Heart right ventricle (tissue), 16 donors: ENCODE measurements around the gene KIF26B. TPM values are rescaled to one million over a fixed set of nuclear protein-coding genes. Genes with fewer than 3 reads are reported as not detected.
"Not testable (repeated sequence)": the region's sequence is repeated elsewhere in the genome, so short reads cannot be mapped to it uniquely, and the experiment has no call there.

Experiments
- ATAC-seq, 8 donors: fragments of 200-7000 bp; cut with Tn5 transposase; one replicate each; pipeline ENCODE4 v1.9.1; 2020; ENCODE audit warnings: mild to moderate bottlenecking in 8 of 8, moderate library complexity in 8 of 8, moderate number of reproducible peaks in 1 of 8
- DNase-seq, 2 donors: peaks; one replicate each; pipeline ENCODE4 v3.0.0-alpha.2; 2020
- H3K27ac ChIP-seq, 10 donors: fragments of 200-600 bp; sonication (generic) in 2 of 10; one replicate each; pipeline versions ENCODE4 v1.5.0 to v1.8.0; 2020 to 2022; ENCODE audit warnings: mild to moderate bottlenecking in 3 of 10
- H3K27me3 ChIP-seq, 7 donors: fragments of 200-600 bp; one replicate each; pipeline ENCODE4 v1.8.0; 2021 to 2022; ENCODE audit warnings: mild to moderate bottlenecking in 2 of 7
- H3K36me3 ChIP-seq, 9 donors: fragments of 200-600 bp; sonication (generic) in 1 of 9; one replicate each; pipeline versions ENCODE4 v1.5.0 to v1.8.0; 2020 to 2022; ENCODE audit warnings: mild to moderate bottlenecking in 2 of 9
- H3K4me1 ChIP-seq, 9 donors: fragments of 200-600 bp; sonication (generic) in 1 of 9; one replicate each; pipeline versions ENCODE4 v1.5.0 to v1.8.0; 2020 to 2022; ENCODE audit warnings: mild to moderate bottlenecking in 4 of 9
- H3K4me3 ChIP-seq, 10 donors: fragments of 200-600 bp; sonication (generic) in 2 of 10; one replicate each; pipeline versions ENCODE4 v1.5.0 to v1.8.0; 2020 to 2022; ENCODE audit warnings: mild to moderate bottlenecking in 7 of 10, moderate library complexity in 2 of 10
- H3K9me3 ChIP-seq, 11 donors: fragments of 200-600 bp in 10 of 11; sonication (generic) in 2 of 11; one replicate each; pipeline versions ENCODE4 v1.5.0 to v1.8.0; 2013 to 2022; ENCODE audit warnings: mild to moderate bottlenecking in 2 of 11, control low read depth in 1 of 11, moderate library complexity in 1 of 11
- WGBS, 2 donors: extraction: QIAGEN DNeasy Blood & Tissue Kit; methylation state at CpG; one replicate each; pipeline ENCODE4 v1.1.7; 2013; ENCODE audit warnings: inconsistent platforms in 1 of 2; 5-methylcytosine and 5-hydroxymethylcytosine counted together
- intact Hi-C, 10 donors: fragments of 100-400 bp; cut with DNase I; formaldehyde crosslinking; loops; one replicate each; pipeline versions ENCODE4 v1.11.1 to v1.14.2; 2022
- polyA plus RNA-seq, 2 donors: library from polyadenylated mRNA; stranded (reverse); fragments of 200-250 nt; gene quantifications; one replicate each; pipeline ENCODE4 v1.2.3, GENCODE V29; 2013
- total RNA-seq, 10 donors: library from RNA; stranded (reverse); fragmentation: NEBNext Ultra II Directional in 3 of 10; extraction: Animal tissue kit (Norgen Biotek cat#: 25700) in 3 of 10; gene quantifications; one replicate each; pipeline versions ENCODE4 v1.2.1 to v1.2.4, GENCODE V29; 2021 to 2023
- TF ChIP-seq, protein P1 (sequence below), 9 donors: fragments of 200-600 bp; sonication (generic) in 2 of 9; IDR thresholded peaks; one replicate each; pipeline versions ENCODE4 v1.5.0 to v1.8.0; 2021 to 2022; ENCODE audit warnings: antibody characterized with exemption in 9 of 9, mild to moderate bottlenecking in 5 of 9, moderate library complexity in 1 of 9
- donor health status: Arrhythmogenic right ventricular cardiomyopathy.
- donor health status: ischemic (EF 13 %, LVEDD 7.1; RV severe dilation, severe dysfunction).
- donor health status: healthy with polysubstance abuse.
- donor health status: DM: no; HTN: yes; CAD: no.
- donor health status: DM: no; HTN: no; CAD: no.
- donor health status: ischemic (EF 25% LVEDD 6.9; RV normal size, moderate dysfunction).
- donor health status: ischemic (EF 25% LVEDD 5.7; RV mildly dilated, moderate dysfunction).
- donor health status: healthy.
- donor health status: DM: yes; HTN: yes; CAD: no.
- donor health status: Ischemic cardiomyopathy.
- donor health status: ischemic (EF 35%, LVEDD 5.7; RV mildly dilated, moderate dysfunction).
- donor health status: nonischemic (EF 11% LVEDD 7.7; RV severe dilation, severe dysfunction).
- donor health status: DM: yes; HTN: yes; CAD: no.
- donor health status: PGD.
- donor health status: ischemic (EF 29% LVEDD 5.4; RV normal size, mild dysfunction).
- donor health status: nonischemic (EF 23%, LVEDD 6.1; RV moderate dilation, normal function).

Gene KIF26B
- total and polyA plus RNA-seq, 12 donors, result 0.66 to 8.8 (median 2.8) TPM

DNA sequence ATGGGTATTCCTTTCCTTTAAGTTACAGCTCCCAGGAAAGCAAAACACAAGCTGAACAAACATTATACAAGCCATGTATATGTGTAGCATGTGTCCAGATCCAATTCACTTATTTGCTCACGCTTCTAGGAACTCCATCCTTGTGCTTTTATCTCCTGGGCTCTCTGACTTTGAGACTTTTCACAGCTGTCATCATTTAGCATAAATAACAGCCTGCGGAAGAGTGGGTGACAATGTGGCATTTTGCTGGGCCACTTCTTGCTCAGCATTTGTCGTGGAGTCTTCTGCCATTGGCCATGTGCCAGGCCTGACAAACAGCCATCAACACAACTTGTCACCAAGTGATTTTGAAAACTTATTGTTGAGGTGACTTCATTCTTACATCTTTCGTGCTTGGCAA lies 164.3 kb downstream of the KIF26B start:
- Histone ChIP-seq H3K27me3 (peaks cover 0 to 6% (median 0%) of the 10 kb centered on the region in 7 donors), H3K4me3 (no peak overlapping the region), H3K36me3 (no peaks in the 10 kb centered on the region), H3K4me1 (peaks cover 0 to 4% (median 0%) of the 10 kb centered on the region in 9 donors), H3K27ac (no peak overlapping the region), H3K9me3 (no peaks in the 10 kb centered on the region)
- TF ChIP-seq, protein P1, sequence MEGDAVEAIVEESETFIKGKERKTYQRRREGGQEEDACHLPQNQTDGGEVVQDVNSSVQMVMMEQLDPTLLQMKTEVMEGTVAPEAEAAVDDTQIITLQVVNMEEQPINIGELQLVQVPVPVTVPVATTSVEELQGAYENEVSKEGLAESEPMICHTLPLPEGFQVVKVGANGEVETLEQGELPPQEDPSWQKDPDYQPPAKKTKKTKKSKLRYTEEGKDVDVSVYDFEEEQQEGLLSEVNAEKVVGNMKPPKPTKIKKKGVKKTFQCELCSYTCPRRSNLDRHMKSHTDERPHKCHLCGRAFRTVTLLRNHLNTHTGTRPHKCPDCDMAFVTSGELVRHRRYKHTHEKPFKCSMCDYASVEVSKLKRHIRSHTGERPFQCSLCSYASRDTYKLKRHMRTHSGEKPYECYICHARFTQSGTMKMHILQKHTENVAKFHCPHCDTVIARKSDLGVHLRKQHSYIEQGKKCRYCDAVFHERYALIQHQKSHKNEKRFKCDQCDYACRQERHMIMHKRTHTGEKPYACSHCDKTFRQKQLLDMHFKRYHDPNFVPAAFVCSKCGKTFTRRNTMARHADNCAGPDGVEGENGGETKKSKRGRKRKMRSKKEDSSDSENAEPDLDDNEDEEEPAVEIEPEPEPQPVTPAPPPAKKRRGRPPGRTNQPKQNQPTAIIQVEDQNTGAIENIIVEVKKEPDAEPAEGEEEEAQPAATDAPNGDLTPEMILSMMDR (IDR thresholded peaks at IDR 0.05), result no peak
- DNase-seq, result no peak
- 29 to 38% methylated on average over 4 of the region's 4 CpGs for WGBS, 2 donors
- ATAC-seq, result no peak
- intact Hi-C loops, result no loop called here

DNA sequence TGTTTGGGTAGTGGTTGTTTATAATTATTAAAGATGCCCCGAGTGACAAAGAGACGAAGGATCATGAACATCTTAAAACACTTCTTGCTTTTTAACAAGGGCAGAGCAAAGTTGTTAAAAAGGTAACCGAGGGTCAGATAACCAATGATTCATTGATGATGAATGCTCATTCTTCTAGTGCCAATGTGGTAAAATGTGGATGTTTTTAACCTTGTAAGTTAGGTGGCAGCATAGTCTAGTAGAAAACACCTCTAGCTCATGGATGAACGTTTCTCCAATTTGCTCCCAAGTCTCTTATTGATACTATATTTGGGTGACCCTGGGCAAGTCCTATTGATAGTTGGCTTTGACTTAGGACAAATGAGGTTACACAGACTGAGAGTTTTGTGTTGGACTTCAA lies 167.9 kb downstream of the KIF26B start:
- peaks cover 0 to 5% (median 0%) of the 10 kb centered on the region in 7 donors for H3K27me3 ChIP-seq
- no peaks in the 10 kb centered on the region for H3K36me3 ChIP-seq
- intact Hi-C loops, result loop anchor here in 1 of 10 donors (10.0 kb wide), 1 partner anchor 682 kb away; no protein-coding TSS in a partner anchor
- no peak overlapping the region for H3K27ac ChIP-seq
- no peak for ATAC-seq
- H3K4me3 ChIP-seq, result no peak overlapping the region
- H3K9me3 ChIP-seq, result no peaks in the 10 kb centered on the region
- H3K4me1 ChIP-seq, result peaks cover 0 to 9% (median 0%) of the 10 kb centered on the region in 9 donors
- WGBS, 2 donors, result 64 to 66% methylated on average over 4 of the region's 4 CpGs
- no peak for DNase-seq
- TF ChIP-seq, protein P1 (IDR thresholded peaks at IDR 0.05), result peak in 3 of 9 donors; percentile 11 to 24 (median 23)

DNA sequence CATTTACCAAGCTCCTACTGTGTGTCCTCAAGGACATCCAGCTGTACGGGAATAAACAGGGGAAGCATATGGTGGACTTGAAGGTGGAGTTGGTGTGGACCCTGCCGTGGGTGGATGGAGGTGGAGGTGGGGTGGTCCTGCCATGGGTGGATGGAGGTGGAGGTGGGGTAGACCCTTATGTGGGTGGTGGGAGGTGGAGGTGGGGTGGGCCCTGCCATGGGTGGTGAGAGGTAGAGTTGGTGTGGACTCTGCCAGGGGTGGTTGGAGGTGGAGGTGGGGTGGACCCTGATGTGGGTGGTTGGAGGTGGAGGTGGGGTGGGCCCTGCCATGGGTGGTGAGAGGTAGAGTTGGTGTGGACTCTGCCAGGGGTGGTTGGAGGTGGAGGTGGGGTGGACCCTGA lies 169.0 kb downstream of the KIF26B start:
- H3K9me3 ChIP-seq, H3K27ac ChIP-seq, H3K4me3 ChIP-seq, DNase-seq, H3K36me3 ChIP-seq, H3K27me3 ChIP-seq: not testable (repeated sequence)
- WGBS, 2 donors, result 91 to 98% methylated on average over 2 of the region's 2 CpGs
- H3K4me1 ChIP-seq, result peaks cover 0 to 14% (median 0%) of the 10 kb centered on the region in 9 donors
- peak in 1 of 8 donors; percentile 13 for ATAC-seq
- intact Hi-C loops, result loop anchor here in 1 of 10 donors (10.0 kb wide), 1 partner anchor 681 kb away; no protein-coding TSS in a partner anchor

DNA sequence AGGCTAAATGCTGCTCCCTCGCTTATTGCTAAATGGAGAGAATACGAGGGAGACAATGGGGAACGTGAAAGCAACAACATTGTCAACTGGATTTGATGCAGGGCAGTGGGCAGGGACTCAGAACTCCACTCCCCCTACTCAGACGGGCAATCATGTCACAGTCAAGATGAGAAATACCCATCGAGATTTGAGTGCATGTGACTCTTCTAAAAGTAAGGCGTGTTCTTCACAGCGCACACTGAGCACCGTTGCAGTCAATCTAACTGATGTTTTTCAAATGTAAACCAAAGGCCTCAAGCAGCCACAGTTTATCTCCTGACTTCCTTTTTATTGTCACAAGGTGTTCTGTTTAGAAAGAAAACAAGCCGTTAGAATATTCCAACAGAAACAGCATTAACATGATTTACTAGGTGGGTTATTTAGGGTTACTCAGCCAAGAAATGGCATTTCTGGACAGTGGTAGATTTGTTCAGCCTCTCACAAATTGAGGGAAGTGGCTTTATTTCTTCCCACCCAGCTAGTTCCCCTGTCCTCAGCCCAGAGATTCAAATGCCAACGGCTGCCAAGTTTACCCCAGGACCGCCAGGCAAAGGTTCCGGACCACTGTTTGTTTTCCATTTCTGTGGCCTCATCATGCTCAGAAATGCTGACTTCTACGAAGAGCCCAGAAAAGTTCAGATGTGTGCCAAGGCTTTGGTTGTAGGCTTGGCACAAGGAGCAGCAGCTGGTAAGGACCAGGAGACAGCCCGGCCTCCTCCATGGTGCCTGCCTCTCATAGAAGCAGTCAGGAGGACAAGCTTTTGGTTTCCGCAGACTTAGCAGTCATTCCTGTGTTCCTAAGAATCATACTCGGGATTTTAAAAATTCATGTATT lies 171.4 kb downstream of the KIF26B start:
- intact Hi-C loops, result loop anchor here in 1 of 10 donors (10.0 kb wide), 1 partner anchor 679 kb away; no protein-coding TSS in a partner anchor
- Histone ChIP-seq H3K4me1 (peaks cover 0 to 11% (median 0%) of the 10 kb centered on the region in 9 donors), H3K27ac (no peak overlapping the region), H3K36me3 (no peaks in the 10 kb centered on the region), H3K4me3 (no peak overlapping the region), H3K9me3 (no peaks in the 10 kb centered on the region), H3K27me3 (peaks cover 0 to 2% (median 0%) of the 10 kb centered on the region in 7 donors)
- no peak for DNase-seq
- WGBS, 2 donors, result 90 to 91% methylated on average over 16 of the region's 16 CpGs
- TF ChIP-seq, protein P1 (IDR thresholded peaks at IDR 0.05), result no peak
- no peak for ATAC-seq
